ENCODE measurements around the gene SPRYD3.
"Not testable (repeated sequence)": the region's sequence is repeated elsewhere in the genome, so short reads cannot be mapped to it uniquely, and the experiment has no call there.

SPRYD3 gene

GRCh38 chr12:53101931-53102781, 23.0 kb upstream of the SPRYD3 start:
- no peak for DNase-seq

- no peak for DNase-seq
Observed at GRCh38 chr12:53101266-53101665, 22.1 kb upstream of the SPRYD3 start.

GRCh38 chr12:53100466-53101151, 21.4 kb upstream of the SPRYD3 start:
- DNase-seq, result no peak

- DNase-seq, result peak; percentile 92
Observed at GRCh38 chr12:53099071-53099882, 20.1 kb upstream of the SPRYD3 start.

GRCh38 chr12:53098354-53098981, 19.3 kb upstream of the SPRYD3 start:
- DNase-seq, result peak; percentile 48

GRCh38 chr12:53097564-53098353, 18.6 kb upstream of the SPRYD3 start, which contains the start of gene IGFBP6:
Gene IGFBP6, plus strand, starts transcription at chr12:53097667. Its CDS starts 51 bp downstream, at chr12:53097718.
- peak; percentile 81 for DNase-seq

GRCh38 chr12:53097207-53097563, 18.0 kb upstream of the SPRYD3 start:
- DNase-seq, result no peak

GRCh38 chr12:53096759-53097158, 17.6 kb upstream of the SPRYD3 start:
- DNase-seq, result no peak

GRCh38 chr12:53096089-53096741, 17.0 kb upstream of the SPRYD3 start:
- no peak for DNase-seq

GRCh38 chr12:53095596-53095895, 16.4 kb upstream of the SPRYD3 start:
- DNase-seq, result not testable (repeated sequence)

GRCh38 chr12:53094796-53095595, 15.8 kb upstream of the SPRYD3 start:
- not testable (repeated sequence) for DNase-seq

GRCh38 chr12:53094394-53094787, 15.2 kb upstream of the SPRYD3 start:
- no peak for DNase-seq

GRCh38 chr12:53093777-53094393, 14.7 kb upstream of the SPRYD3 start:
- no peak for DNase-seq

GRCh38 chr12:53091756-53092155, 12.6 kb upstream of the SPRYD3 start:
- DNase-seq, result no peak

GRCh38 chr12:53090554-53090953, 11.4 kb upstream of the SPRYD3 start:
- no peak for DNase-seq

- DNase-seq, result no peak
Observed at GRCh38 chr12:53090105-53090504, 10.9 kb upstream of the SPRYD3 start.

- DNase-seq, result no peak
Observed at GRCh38 chr12:53086361-53086760, 7.2 kb upstream of the SPRYD3 start.

- DNase-seq, result no peak
Observed at GRCh38 chr12:53082637-53083175, 3.5 kb upstream of the SPRYD3 start.

- DNase-seq, result no peak
Observed at GRCh38 chr12:53078425-53079225, 565 bp downstream of the SPRYD3 start.

Data from stimulated activated CD4-positive, alpha-beta T cell treated with anti-CD3 and anti-CD28 coated beads, Interleukin-15, amount 100 ng/mL, for 24 hours (primary cell).